ENCODE data around the gene C1QTNF1.

DNA sequence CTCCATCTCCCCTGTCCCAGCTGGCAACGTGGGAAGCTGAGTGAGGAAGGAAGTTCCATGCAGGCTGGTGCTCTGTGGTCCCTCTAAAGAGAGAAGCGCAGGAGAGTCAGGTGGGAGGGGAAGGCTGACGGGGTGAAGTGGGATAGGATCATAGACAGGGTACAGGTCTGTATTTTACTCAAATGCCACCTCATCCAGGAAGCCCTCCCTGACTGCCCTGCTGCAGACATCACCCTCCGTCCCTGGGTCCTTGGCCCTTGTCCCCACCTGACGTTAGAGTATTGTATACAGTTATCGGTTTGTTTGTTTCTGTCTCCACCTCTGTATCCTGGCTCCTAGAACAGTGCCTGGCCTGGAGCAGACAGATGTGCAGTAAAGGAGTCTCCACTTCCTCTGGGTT, 26.1 kb upstream of the C1QTNF1 start:
- TF ChIP-seq, protein P1, sequence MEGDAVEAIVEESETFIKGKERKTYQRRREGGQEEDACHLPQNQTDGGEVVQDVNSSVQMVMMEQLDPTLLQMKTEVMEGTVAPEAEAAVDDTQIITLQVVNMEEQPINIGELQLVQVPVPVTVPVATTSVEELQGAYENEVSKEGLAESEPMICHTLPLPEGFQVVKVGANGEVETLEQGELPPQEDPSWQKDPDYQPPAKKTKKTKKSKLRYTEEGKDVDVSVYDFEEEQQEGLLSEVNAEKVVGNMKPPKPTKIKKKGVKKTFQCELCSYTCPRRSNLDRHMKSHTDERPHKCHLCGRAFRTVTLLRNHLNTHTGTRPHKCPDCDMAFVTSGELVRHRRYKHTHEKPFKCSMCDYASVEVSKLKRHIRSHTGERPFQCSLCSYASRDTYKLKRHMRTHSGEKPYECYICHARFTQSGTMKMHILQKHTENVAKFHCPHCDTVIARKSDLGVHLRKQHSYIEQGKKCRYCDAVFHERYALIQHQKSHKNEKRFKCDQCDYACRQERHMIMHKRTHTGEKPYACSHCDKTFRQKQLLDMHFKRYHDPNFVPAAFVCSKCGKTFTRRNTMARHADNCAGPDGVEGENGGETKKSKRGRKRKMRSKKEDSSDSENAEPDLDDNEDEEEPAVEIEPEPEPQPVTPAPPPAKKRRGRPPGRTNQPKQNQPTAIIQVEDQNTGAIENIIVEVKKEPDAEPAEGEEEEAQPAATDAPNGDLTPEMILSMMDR (conservative IDR thresholded peaks at IDR 0.05; ENCODE audit: low read depth, low read length), result no peak
- no peak for TF ChIP-seq EZH2 (IDR thresholded peaks at IDR 0.05; ENCODE audit: borderline replicate concordance, low read depth, low read length, poor library complexity, severe bottlenecking)
